ENCODE results near the gene CARD11.
"Not testable (repeated sequence)": the region's sequence is repeated elsewhere in the genome, so short reads cannot be mapped to it uniquely, and the experiment has no call there.

Gene CARD11

GRCh38 chr7:2965745-2966270 is 77.9 kb downstream of the CARD11 start:
- DNase-seq: no peak

- DNase-seq: no peak
Observed at GRCh38 chr7:2965301-2965700, 78.4 kb downstream of the CARD11 start.

GRCh38 chr7:2964208-2964607 is 79.5 kb downstream of the CARD11 start:
- no peak for DNase-seq

GRCh38 chr7:2962865-2963264 is 80.8 kb downstream of the CARD11 start:
- DNase-seq: no peak

- DNase-seq: no peak
Observed at GRCh38 chr7:2959828-2960599, 83.7 kb downstream of the CARD11 start.

GRCh38 chr7:2959103-2959680 is 84.5 kb downstream of the CARD11 start:
- no peak for DNase-seq

GRCh38 chr7:2958416-2959102 is 85.1 kb downstream of the CARD11 start:
- DNase-seq: no peak

GRCh38 chr7:2957369-2957727 is 86.3 kb downstream of the CARD11 start:
- not testable (repeated sequence) for DNase-seq

GRCh38 chr7:2956526-2957368 is 86.9 kb downstream of the CARD11 start:
- no peak for DNase-seq

- no peak for DNase-seq
Observed at GRCh38 chr7:2956076-2956475, 87.6 kb downstream of the CARD11 start.

- no peak for DNase-seq
Observed at GRCh38 chr7:2955269-2955668, 88.4 kb downstream of the CARD11 start.

- no peak for DNase-seq
Observed at GRCh38 chr7:2954433-2954853, 89.2 kb downstream of the CARD11 start.

GRCh38 chr7:2953588-2954407 is 89.9 kb downstream of the CARD11 start:
- DNase-seq: no peak

GRCh38 chr7:2953099-2953498 is 90.6 kb downstream of the CARD11 start:
- no peak for DNase-seq

GRCh38 chr7:2952316-2952715 is 91.4 kb downstream of the CARD11 start:
- DNase-seq: no peak

- DNase-seq: no peak
Observed at GRCh38 chr7:2950578-2950977, 93.1 kb downstream of the CARD11 start.

GRCh38 chr7:2948749-2949148 is 94.9 kb downstream of the CARD11 start:
- no peak for DNase-seq

- no peak for DNase-seq
Observed at GRCh38 chr7:2947058-2947780, 96.4 kb downstream of the CARD11 start.

GRCh38 chr7:2945171-2945570 is 98.5 kb downstream of the CARD11 start:
- no peak for DNase-seq

- DNase-seq: no peak
Observed at GRCh38 chr7:2944739-2945138, 98.9 kb downstream of the CARD11 start.
